ENCODE data around the gene ZDHHC7.
A peak's percentile ranks its signal among the peaks of the same experiment; 100 is the strongest.

The ZDHHC7 gene

GRCh38 chr16:84964386-84965128 is 46.8 kb downstream of the ZDHHC7 start:
- no peak for DNase-seq (ENCODE audit: low read depth in 2 of 2)

GRCh38 chr16:84963066-84963465 is 48.3 kb downstream of the ZDHHC7 start:
- no peak for DNase-seq (ENCODE audit: low read depth in 2 of 2)

- no peak for DNase-seq (ENCODE audit: low read depth in 2 of 2)
These were observed 50.4 kb downstream of the ZDHHC7 start for GRCh38 chr16:84960942-84961341.

- no peak for DNase-seq (ENCODE audit: low read depth in 2 of 2)
These were observed 51.4 kb downstream of the ZDHHC7 start for GRCh38 chr16:84959784-84960417.

GRCh38 chr16:84959045-84959576 is 52.2 kb downstream of the ZDHHC7 start:
- no peak for DNase-seq (ENCODE audit: low read depth in 2 of 2)

- no peak for DNase-seq (ENCODE audit: low read depth in 2 of 2)
These were observed 53.5 kb downstream of the ZDHHC7 start for GRCh38 chr16:84957792-84958191.

- no peak for DNase-seq (ENCODE audit: low read depth in 2 of 2)
These were observed 54.1 kb downstream of the ZDHHC7 start for GRCh38 chr16:84957192-84957591.

- no peak for DNase-seq (ENCODE audit: low read depth in 2 of 2)
These were observed 55.9 kb downstream of the ZDHHC7 start for GRCh38 chr16:84955427-84955826.

- DNase-seq (ENCODE audit: low read depth in 2 of 2): no peak
These were observed 58.1 kb downstream of the ZDHHC7 start for GRCh38 chr16:84953190-84953746.

GRCh38 chr16:84952335-84953189 is 58.8 kb downstream of the ZDHHC7 start:
- peak in 1 of 2 donors; percentile 30 for DNase-seq (ENCODE audit: low read depth in 2 of 2)

GRCh38 chr16:84950906-84951305 is 60.4 kb downstream of the ZDHHC7 start:
- DNase-seq (ENCODE audit: low read depth in 2 of 2): no peak

GRCh38 chr16:84949772-84950436 is 61.4 kb downstream of the ZDHHC7 start:
- no peak for DNase-seq (ENCODE audit: low read depth in 2 of 2)

GRCh38 chr16:84948851-84949610 is 62.3 kb downstream of the ZDHHC7 start:
- DNase-seq (ENCODE audit: low read depth in 2 of 2): no peak

GRCh38 chr16:84947996-84948850 is 63.1 kb downstream of the ZDHHC7 start:
- no peak for DNase-seq (ENCODE audit: low read depth in 2 of 2)

- no peak for DNase-seq (ENCODE audit: low read depth in 2 of 2)
These were observed 64.3 kb downstream of the ZDHHC7 start for GRCh38 chr16:84947022-84947421.

GRCh38 chr16:84943620-84944019 is 67.7 kb downstream of the ZDHHC7 start:
- no peak for DNase-seq (ENCODE audit: low read depth in 2 of 2)

GRCh38 chr16:84942786-84943185 is 68.5 kb downstream of the ZDHHC7 start:
- no peak for DNase-seq (ENCODE audit: low read depth in 2 of 2)

- DNase-seq (ENCODE audit: low read depth in 2 of 2): no peak
These were observed 69.4 kb downstream of the ZDHHC7 start for GRCh38 chr16:84941921-84942320.

GRCh38 chr16:84940670-84941551 is 70.4 kb downstream of the ZDHHC7 start:
- DNase-seq (ENCODE audit: low read depth in 2 of 2): no peak
